Suprapubic skin (tissue), 3 donors: ENCODE measurements around the gene OSCP1.

ENCODE experiments used
- EP300 ChIP-seq: sonication (generic); formaldehyde crosslinking; IDR thresholded peaks from one replicate; pipeline ENCODE4 v1.6.1; 2017; ENCODE audit warnings: antibody characterized with exemption
- POLR2A ChIP-seq, 2 donors: fragments of 450-650 bp; IDR thresholded peaks; one replicate each; pipeline ENCODE4 v1.6.1; 2017; ENCODE audit warnings: antibody characterized with exemption in 2 of 2, mild to moderate bottlenecking in 2 of 2, moderate library complexity in 2 of 2
- TF ChIP-seq, protein P1 (sequence below), 2 donors: fragments of 200-600 bp in 1 of 2; fragments of 450-650 bp in 1 of 2; sonication (generic) in 1 of 2; IDR thresholded peaks; one replicate each; pipeline ENCODE4 v1.5.1; 2016 to 2019; ENCODE audit warnings: antibody characterized with exemption in 2 of 2, mild to moderate bottlenecking in 1 of 2, moderate library complexity in 1 of 2

DNA sequence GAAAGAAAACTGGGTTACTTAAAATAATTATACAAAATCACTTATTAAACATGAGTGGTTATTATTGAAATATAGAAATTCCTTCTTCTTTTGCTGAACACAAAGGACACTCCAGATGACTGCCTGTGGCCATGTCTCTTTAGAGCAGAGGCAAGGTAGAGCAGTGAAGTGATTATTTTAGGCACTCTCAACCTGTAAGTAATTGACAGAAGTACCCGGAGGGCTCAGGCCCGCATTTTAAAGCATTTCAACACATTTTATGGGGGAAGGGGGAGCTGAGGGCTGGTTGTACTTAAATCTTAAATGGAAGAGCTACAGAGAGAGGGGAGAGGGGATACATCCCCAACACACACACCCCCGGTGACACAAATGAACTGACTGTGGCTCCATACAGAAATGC is 10.2 kb downstream of the OSCP1 start:
- TF ChIP-seq, protein P1, sequence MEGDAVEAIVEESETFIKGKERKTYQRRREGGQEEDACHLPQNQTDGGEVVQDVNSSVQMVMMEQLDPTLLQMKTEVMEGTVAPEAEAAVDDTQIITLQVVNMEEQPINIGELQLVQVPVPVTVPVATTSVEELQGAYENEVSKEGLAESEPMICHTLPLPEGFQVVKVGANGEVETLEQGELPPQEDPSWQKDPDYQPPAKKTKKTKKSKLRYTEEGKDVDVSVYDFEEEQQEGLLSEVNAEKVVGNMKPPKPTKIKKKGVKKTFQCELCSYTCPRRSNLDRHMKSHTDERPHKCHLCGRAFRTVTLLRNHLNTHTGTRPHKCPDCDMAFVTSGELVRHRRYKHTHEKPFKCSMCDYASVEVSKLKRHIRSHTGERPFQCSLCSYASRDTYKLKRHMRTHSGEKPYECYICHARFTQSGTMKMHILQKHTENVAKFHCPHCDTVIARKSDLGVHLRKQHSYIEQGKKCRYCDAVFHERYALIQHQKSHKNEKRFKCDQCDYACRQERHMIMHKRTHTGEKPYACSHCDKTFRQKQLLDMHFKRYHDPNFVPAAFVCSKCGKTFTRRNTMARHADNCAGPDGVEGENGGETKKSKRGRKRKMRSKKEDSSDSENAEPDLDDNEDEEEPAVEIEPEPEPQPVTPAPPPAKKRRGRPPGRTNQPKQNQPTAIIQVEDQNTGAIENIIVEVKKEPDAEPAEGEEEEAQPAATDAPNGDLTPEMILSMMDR (IDR thresholded peaks at IDR 0.05), result no peak
- no peak for TF ChIP-seq POLR2A (IDR thresholded peaks at IDR 0.05)
- no peak for TF ChIP-seq EP300
